GM06990 (cell line): Measurements from ENCODE around the gene HIVEP3.

Experiments used
- DNase-seq: peaks from one replicate; pipeline ENCODE4 v3.0.0-alpha.2; 2011; ENCODE audit not compliant: insufficient read length; ENCODE audit errors: extremely low read depth
- H3K27me3 ChIP-seq: replicated peaks from 2 replicates; pipeline ENCODE4 v1.6.0; 2011; ENCODE audit warnings: low read length; ENCODE audit not compliant: control insufficient read depth, insufficient read depth
- H3K36me3 ChIP-seq: 2 replicates; pipeline ENCODE4 v1.5.1; 2011; ENCODE audit warnings: low read length; ENCODE audit not compliant: control insufficient read depth, insufficient read depth
- H3K4me3 ChIP-seq: replicated peaks from 2 replicates; pipeline ENCODE4 v1.5.1; 2011; ENCODE audit warnings: low read depth, mild to moderate bottlenecking, control low read depth, low read length
- TF ChIP-seq, protein P1 (sequence below): IDR thresholded peaks from 2 replicates; pipeline ENCODE4 v1.5.1; 2011; ENCODE audit warnings: low read length, control low read depth, mild to moderate bottlenecking, inconsistent platforms; ENCODE audit not compliant: insufficient read depth, poor library complexity, severe bottlenecking

HIVEP3 gene

DNA sequence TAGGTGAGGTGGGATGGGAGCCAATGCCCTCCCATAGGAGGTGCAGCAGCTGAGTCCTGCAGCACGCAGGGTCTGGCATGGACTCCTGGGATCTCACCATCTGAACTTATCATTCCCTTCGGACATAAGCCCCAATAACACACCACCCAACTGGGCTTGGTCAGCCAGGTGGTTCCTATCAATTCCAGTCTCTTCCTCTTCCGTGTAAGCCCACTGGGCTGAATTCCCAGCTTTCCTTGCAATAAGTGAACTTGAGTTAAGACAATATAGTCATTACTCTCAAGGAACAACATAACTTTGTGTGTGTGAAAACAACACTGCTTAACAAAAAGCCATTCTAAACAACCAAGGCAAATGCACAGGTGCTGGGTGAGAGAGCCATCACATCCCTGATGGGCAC, 347.7 kb downstream of the HIVEP3 start:
- TF ChIP-seq, protein P1, sequence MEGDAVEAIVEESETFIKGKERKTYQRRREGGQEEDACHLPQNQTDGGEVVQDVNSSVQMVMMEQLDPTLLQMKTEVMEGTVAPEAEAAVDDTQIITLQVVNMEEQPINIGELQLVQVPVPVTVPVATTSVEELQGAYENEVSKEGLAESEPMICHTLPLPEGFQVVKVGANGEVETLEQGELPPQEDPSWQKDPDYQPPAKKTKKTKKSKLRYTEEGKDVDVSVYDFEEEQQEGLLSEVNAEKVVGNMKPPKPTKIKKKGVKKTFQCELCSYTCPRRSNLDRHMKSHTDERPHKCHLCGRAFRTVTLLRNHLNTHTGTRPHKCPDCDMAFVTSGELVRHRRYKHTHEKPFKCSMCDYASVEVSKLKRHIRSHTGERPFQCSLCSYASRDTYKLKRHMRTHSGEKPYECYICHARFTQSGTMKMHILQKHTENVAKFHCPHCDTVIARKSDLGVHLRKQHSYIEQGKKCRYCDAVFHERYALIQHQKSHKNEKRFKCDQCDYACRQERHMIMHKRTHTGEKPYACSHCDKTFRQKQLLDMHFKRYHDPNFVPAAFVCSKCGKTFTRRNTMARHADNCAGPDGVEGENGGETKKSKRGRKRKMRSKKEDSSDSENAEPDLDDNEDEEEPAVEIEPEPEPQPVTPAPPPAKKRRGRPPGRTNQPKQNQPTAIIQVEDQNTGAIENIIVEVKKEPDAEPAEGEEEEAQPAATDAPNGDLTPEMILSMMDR, result no peak
- DNase-seq, result no peak
- Histone ChIP-seq H3K36me3 (no peaks in the 10 kb centered on the region), H3K27me3 (no peaks in the 10 kb centered on the region), H3K4me3 (no peak overlapping the region)

- no peak for DNase-seq
- H3K36me3 ChIP-seq, result no peaks in the 10 kb centered on the region
- H3K27me3 ChIP-seq, result no peaks in the 10 kb centered on the region
- H3K4me3 ChIP-seq, result no peak overlapping the region
- TF ChIP-seq, protein P1, result no peak
Observed at GRCh38 chr1:41568204-41568603, 350.5 kb downstream of the HIVEP3 start.

DNA sequence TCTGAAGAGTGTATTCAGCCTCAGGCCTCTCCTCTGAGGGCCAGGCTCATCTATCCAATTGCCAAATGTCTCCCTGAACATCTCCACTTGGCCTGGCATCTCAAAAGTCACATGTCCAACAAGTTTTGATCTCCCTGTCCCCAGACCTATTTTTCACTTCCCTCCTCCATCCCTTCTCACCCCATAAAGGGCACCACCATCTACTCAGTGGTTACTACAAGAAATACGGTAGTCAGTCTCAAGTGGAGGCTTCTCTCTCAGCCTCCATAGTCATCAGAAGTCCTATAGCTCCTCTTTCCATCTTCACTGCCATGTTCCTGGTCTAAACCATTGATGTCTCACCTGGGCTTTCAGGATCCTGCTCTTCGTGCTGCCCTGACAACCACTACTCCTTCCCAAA, 351.8 kb downstream of the HIVEP3 start:
- TF ChIP-seq, protein P1, result no peak
- DNase-seq, result no peak
- Histone ChIP-seq H3K4me3 (no peak overlapping the region), H3K27me3 (no peaks in the 10 kb centered on the region), H3K36me3 (no peaks in the 10 kb centered on the region)

DNA sequence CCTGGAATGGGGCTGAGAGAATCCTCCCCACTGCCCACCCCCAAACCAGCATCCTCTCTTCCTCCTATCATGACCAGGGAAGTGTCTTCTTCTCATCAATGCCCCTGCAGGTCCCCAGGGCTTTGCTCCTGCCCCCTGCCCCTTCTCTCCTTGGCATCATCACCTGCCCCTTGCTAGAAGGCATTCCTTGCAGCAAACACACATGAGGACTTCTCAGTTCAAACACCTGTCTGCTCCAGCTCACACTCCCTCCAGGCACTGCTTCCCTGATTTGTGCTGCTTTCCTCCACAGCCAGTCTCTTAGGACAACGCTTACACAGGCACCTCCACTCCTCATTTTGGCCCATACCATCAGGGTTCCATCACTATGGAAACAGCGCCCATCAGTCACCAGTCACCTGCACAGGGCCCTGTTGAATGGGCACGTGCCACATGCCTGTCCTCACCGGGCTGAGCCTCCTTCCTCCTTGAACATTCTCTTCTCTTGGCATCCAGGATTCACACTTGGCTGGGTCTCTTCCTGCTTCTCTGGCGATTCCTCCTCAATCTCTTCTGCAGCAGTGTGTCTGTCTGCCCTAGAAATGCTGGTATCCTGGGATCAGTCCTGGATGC, 352.3 kb downstream of the HIVEP3 start:
- Histone ChIP-seq H3K36me3 (no peaks in the 10 kb centered on the region), H3K4me3 (no peak overlapping the region), H3K27me3 (no peaks in the 10 kb centered on the region)
- no peak for DNase-seq
- TF ChIP-seq, protein P1, result no peak

- no peaks in the 10 kb centered on the region for H3K27me3 ChIP-seq
- TF ChIP-seq, protein P1, result no peak
- H3K36me3 ChIP-seq, result no peaks in the 10 kb centered on the region; the same call in 1 of the 2 replicates
- no peak overlapping the region for H3K4me3 ChIP-seq
- no peak for DNase-seq
Observed at GRCh38 chr1:41564741-41565475, 353.8 kb downstream of the HIVEP3 start.
